ENCODE results near the gene TIPARP.

Gene TIPARP

GRCh38 chr3:156685198-156685597 lies 10.8 kb downstream of the TIPARP start:
- Histone ChIP-seq H2BK12ac (ENCODE audit: low read length) (no peak overlapping the region), H3K4me3 (ENCODE audit: low read length in 2 of 2) (no peak overlapping the region)

GRCh38 chr3:156685752-156686151 lies 11.4 kb downstream of the TIPARP start:
- H3K23ac ChIP-seq (ENCODE audit: low read depth, low read length, poor library complexity) = no peak overlapping the region
- no peak overlapping the region for H2BK15ac ChIP-seq (ENCODE audit: low read length)
- H2AK5ac ChIP-seq (ENCODE audit: low read depth, low read length) = no peak overlapping the region
- no peaks in the 10 kb centered on the region for H3K27me3 ChIP-seq (ENCODE audit: control insufficient read depth in 3 of 3, insufficient read depth in 3 of 3, low read depth in 1 of 3, low read length in 3 of 3)
- H2AFZ ChIP-seq (ENCODE audit: low read length) = no peak overlapping the region
- H3K18ac ChIP-seq (ENCODE audit: low read length) = no peak overlapping the region
- no peak overlapping the region for H2BK120ac ChIP-seq (ENCODE audit: low read depth, low read length)
- H4K8ac ChIP-seq (ENCODE audit: low read depth, low read length) = no peak overlapping the region
- H3K14ac ChIP-seq (ENCODE audit: low read length) = no peak overlapping the region
- peaks cover 2 to 11% of the 10 kb centered on the region in 2 donors for H3K36me3 ChIP-seq (replicated peaks in 1 of 2; ENCODE audit: control insufficient read depth in 2 of 2, insufficient read depth in 2 of 2, low read length in 2 of 2)
- no peak overlapping the region for H3K4me2 ChIP-seq (ENCODE audit: insufficient read depth, low read length, poor library complexity, severe bottlenecking)
- DNase-seq (ENCODE audit: low spot score) = no peak
- no peak overlapping the region for H3K27ac ChIP-seq (replicated peaks; ENCODE audit: low read length)
- H3K79me1 ChIP-seq (ENCODE audit: low read depth, low read length) = peaks cover 2% of the 10 kb centered on the region
- no peak overlapping the region for H2BK5ac ChIP-seq (ENCODE audit: low read length)
- H3K4me3 ChIP-seq (ENCODE audit: low read length in 2 of 2) = no peak overlapping the region
- no peak overlapping the region for H3K9ac ChIP-seq (ENCODE audit: low read depth, low read length, poor library complexity)
- H3K4me1 ChIP-seq (ENCODE audit: control insufficient read depth in 2 of 2, insufficient read depth in 1 of 2, low read depth in 1 of 2, low read length in 2 of 2) = peaks cover 6 to 7% of the 10 kb centered on the region in 2 donors
- no peaks in the 10 kb centered on the region for H3K9me3 ChIP-seq (replicated peaks in 1 of 2; ENCODE audit: control insufficient read depth in 2 of 2, insufficient read depth in 1 of 2, low read depth in 1 of 2, low read length in 2 of 2)
- H3K4ac ChIP-seq (ENCODE audit: low read length) = no peak overlapping the region
- no peak overlapping the region for H4K91ac ChIP-seq (ENCODE audit: low read depth, low read length, poor library complexity)
- H2BK12ac ChIP-seq (ENCODE audit: low read length) = no peak overlapping the region

More at GRCh38 chr3:156685198-156685597, 10.8 kb downstream of the TIPARP start:
- Histone ChIP-seq H3K79me1 (ENCODE audit: low read depth, low read length) (peaks cover 2% of the 10 kb centered on the region), H3K23ac (ENCODE audit: low read depth, low read length, poor library complexity) (no peak overlapping the region), H3K9ac (ENCODE audit: low read depth, low read length, poor library complexity) (no peak overlapping the region), H2BK120ac (ENCODE audit: low read depth, low read length) (no peak overlapping the region), H3K27me3 (ENCODE audit: control insufficient read depth in 3 of 3, insufficient read depth in 3 of 3, low read depth in 1 of 3, low read length in 3 of 3) (no peaks in the 10 kb centered on the region), H3K18ac (ENCODE audit: low read length) (no peak overlapping the region), H2BK15ac (ENCODE audit: low read length) (no peak overlapping the region), H4K8ac (ENCODE audit: low read depth, low read length) (no peak overlapping the region), H3K14ac (ENCODE audit: low read length) (no peak overlapping the region), H3K36me3 (replicated peaks in 1 of 2; ENCODE audit: control insufficient read depth in 2 of 2, insufficient read depth in 2 of 2, low read length in 2 of 2) (peaks cover 2 to 16% of the 10 kb centered on the region in 2 donors), H3K4me2 (ENCODE audit: insufficient read depth, low read length, poor library complexity, severe bottlenecking) (no peak overlapping the region), H3K4ac (ENCODE audit: low read length) (no peak overlapping the region), H4K91ac (ENCODE audit: low read depth, low read length, poor library complexity) (no peak overlapping the region), H3K9me3 (replicated peaks in 1 of 2; ENCODE audit: control insufficient read depth in 2 of 2, insufficient read depth in 1 of 2, low read depth in 1 of 2, low read length in 2 of 2) (no peaks in the 10 kb centered on the region), H3K4me1 (ENCODE audit: control insufficient read depth in 2 of 2, insufficient read depth in 1 of 2, low read depth in 1 of 2, low read length in 2 of 2) (peaks cover 6 to 10% of the 10 kb centered on the region in 2 donors), H2AFZ (ENCODE audit: low read length) (no peak overlapping the region), H2AK5ac (ENCODE audit: low read depth, low read length) (no peak overlapping the region), H2BK5ac (ENCODE audit: low read length) (no peak overlapping the region), H3K27ac (replicated peaks; ENCODE audit: low read length) (no peak overlapping the region)
- no peak for DNase-seq (ENCODE audit: low spot score)
- WGBS, 2 donors (ENCODE audit: extremely low coverage in 2 of 2, insufficient read length in 2 of 2, insufficient replicate concordance in 1 of 2) = no CpG with 5 or more reads among the region's 2 CpGs

DNA sequence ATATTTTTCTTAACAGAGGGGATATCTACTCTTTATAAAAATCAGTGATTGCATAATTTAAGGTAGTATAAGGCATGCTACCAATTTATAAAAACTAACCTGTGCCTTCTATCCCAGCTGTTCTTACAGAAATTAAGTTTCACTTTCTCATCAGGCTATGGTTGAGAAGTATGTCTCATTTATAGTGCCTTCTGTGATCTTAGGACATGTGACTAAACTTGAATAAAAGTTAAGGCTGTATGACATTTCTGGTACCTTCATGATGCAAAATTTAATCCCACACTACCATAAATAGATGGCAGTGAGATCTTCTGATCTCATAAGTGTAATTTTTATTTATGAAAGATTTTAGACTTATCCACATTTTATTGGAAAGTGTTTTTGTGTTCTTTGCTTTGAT lies 12.6 kb downstream of the TIPARP start:
- H3K27ac ChIP-seq (replicated peaks; ENCODE audit: low read length) = no peak overlapping the region
- H3K4me3 ChIP-seq (ENCODE audit: low read length in 2 of 2) = no peak overlapping the region
- H4K8ac ChIP-seq (ENCODE audit: low read depth, low read length) = no peak overlapping the region
- H3K14ac ChIP-seq (ENCODE audit: low read length) = no peak overlapping the region
- H2BK5ac ChIP-seq (ENCODE audit: low read length) = no peak overlapping the region
- no peak overlapping the region for H2BK15ac ChIP-seq (ENCODE audit: low read length)
- no peak overlapping the region for H4K91ac ChIP-seq (ENCODE audit: low read depth, low read length, poor library complexity)
- no peaks in the 10 kb centered on the region for H3K27me3 ChIP-seq (ENCODE audit: control insufficient read depth in 3 of 3, insufficient read depth in 3 of 3, low read depth in 1 of 3, low read length in 3 of 3)
- H3K18ac ChIP-seq (ENCODE audit: low read length) = no peak overlapping the region
- H2BK120ac ChIP-seq (ENCODE audit: low read depth, low read length) = no peak overlapping the region
- no peak overlapping the region for H2AK5ac ChIP-seq (ENCODE audit: low read depth, low read length)
- peaks cover 0 to 5% of the 10 kb centered on the region in 2 donors for H3K36me3 ChIP-seq (replicated peaks in 1 of 2; ENCODE audit: control insufficient read depth in 2 of 2, insufficient read depth in 2 of 2, low read length in 2 of 2)
- H2AFZ ChIP-seq (ENCODE audit: low read length) = no peak overlapping the region
- no peak for DNase-seq (ENCODE audit: low spot score)
- no peak overlapping the region for H3K9ac ChIP-seq (ENCODE audit: low read depth, low read length, poor library complexity)
- H3K9me3 ChIP-seq (replicated peaks in 1 of 2; ENCODE audit: control insufficient read depth in 2 of 2, insufficient read depth in 1 of 2, low read depth in 1 of 2, low read length in 2 of 2) = no peaks in the 10 kb centered on the region
- no peak overlapping the region for H2BK12ac ChIP-seq (ENCODE audit: low read length)
- H3K23ac ChIP-seq (ENCODE audit: low read depth, low read length, poor library complexity) = no peak overlapping the region
- H3K4me1 ChIP-seq (ENCODE audit: control insufficient read depth in 2 of 2, insufficient read depth in 1 of 2, low read depth in 1 of 2, low read length in 2 of 2) = peaks cover 3 to 12% of the 10 kb centered on the region in 2 donors
- no peak overlapping the region for H3K4ac ChIP-seq (ENCODE audit: low read length)
- no peak overlapping the region for H3K4me2 ChIP-seq (ENCODE audit: insufficient read depth, low read length, poor library complexity, severe bottlenecking)
- peaks cover 2% of the 10 kb centered on the region for H3K79me1 ChIP-seq (ENCODE audit: low read depth, low read length)

DNA sequence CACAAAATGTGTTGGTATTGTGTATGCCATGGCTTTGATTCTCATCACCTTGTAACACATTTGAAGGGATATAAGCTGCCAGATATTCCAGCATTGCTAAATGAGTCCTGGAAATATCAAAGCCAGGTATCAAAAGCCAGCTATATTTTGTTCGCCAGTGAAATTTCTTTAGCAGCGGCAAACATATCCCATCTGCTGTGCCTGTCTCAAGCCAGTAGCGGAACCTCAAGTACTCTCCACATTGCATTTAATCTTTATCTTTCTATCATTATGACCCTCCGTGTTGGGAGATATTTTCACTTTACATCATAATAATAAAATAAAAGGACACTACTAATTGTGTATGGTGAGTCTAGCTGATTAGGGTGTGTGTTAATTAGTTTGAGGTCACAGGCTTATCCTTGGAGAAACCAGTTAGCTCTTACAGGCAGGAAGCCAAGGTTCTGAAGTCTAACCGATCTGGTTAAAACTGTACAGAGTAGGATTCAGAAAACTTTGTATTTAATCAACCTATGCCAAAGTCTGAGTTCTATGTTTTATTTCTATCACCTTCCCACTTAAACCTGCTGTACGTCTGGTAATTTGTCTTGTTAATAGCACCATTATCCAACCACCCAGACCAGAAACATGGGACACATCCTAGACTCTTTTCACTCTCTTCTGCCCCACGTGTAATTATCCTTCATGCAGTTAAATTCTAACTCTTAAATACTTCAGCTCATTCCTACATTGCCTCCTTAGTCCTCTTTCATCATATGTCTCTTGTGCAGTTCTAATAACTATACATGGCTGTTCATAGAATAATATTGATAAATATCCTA lies 14.5 kb downstream of the TIPARP start:
- H3K27me3 ChIP-seq (ENCODE audit: control insufficient read depth in 3 of 3, insufficient read depth in 3 of 3, low read depth in 1 of 3, low read length in 3 of 3) = no peaks in the 10 kb centered on the region

More for the DNA sequence above, 14.5 kb downstream of the TIPARP start:
- H4K8ac ChIP-seq (ENCODE audit: low read depth, low read length) = no peak overlapping the region
- WGBS, 2 donors (ENCODE audit: extremely low coverage in 2 of 2, insufficient read length in 2 of 2, insufficient replicate concordance in 1 of 2) = no CpG with 5 or more reads among the region's 7 CpGs
- H2BK12ac ChIP-seq (ENCODE audit: low read length) = no peak overlapping the region
- H4K91ac ChIP-seq (ENCODE audit: low read depth, low read length, poor library complexity) = no peak overlapping the region
- no peak overlapping the region for H2BK120ac ChIP-seq (ENCODE audit: low read depth, low read length)
- H3K4me3 ChIP-seq (ENCODE audit: low read length in 2 of 2) = no peak overlapping the region
- no peak overlapping the region for H2BK5ac ChIP-seq (ENCODE audit: low read length)
- H3K4me2 ChIP-seq (ENCODE audit: insufficient read depth, low read length, poor library complexity, severe bottlenecking) = no peak overlapping the region
- H3K9ac ChIP-seq (ENCODE audit: low read depth, low read length, poor library complexity) = no peak overlapping the region
- H3K36me3 ChIP-seq (replicated peaks in 1 of 2; ENCODE audit: control insufficient read depth in 2 of 2, insufficient read depth in 2 of 2, low read length in 2 of 2) = peaks cover 0 to 1% of the 10 kb centered on the region in 2 donors
- H3K27ac ChIP-seq (replicated peaks; ENCODE audit: low read length) = no peak overlapping the region
- H3K14ac ChIP-seq (ENCODE audit: low read length) = no peak overlapping the region
- no peak overlapping the region for H2BK15ac ChIP-seq (ENCODE audit: low read length)
- no peak overlapping the region for H2AK5ac ChIP-seq (ENCODE audit: low read depth, low read length)
- H3K79me1 ChIP-seq (ENCODE audit: low read depth, low read length) = peaks cover 2% of the 10 kb centered on the region
- no peak overlapping the region for H3K23ac ChIP-seq (ENCODE audit: low read depth, low read length, poor library complexity)
- H3K18ac ChIP-seq (ENCODE audit: low read length) = no peak overlapping the region
- no peak for DNase-seq (ENCODE audit: low spot score)
- peaks cover 3 to 17% of the 10 kb centered on the region in 2 donors for H3K4me1 ChIP-seq (ENCODE audit: control insufficient read depth in 2 of 2, insufficient read depth in 1 of 2, low read depth in 1 of 2, low read length in 2 of 2)
- no peak overlapping the region for H2AFZ ChIP-seq (ENCODE audit: low read length)
- H3K4ac ChIP-seq (ENCODE audit: low read length) = no peak overlapping the region
- no peaks in the 10 kb centered on the region for H3K9me3 ChIP-seq (replicated peaks in 1 of 2; ENCODE audit: control insufficient read depth in 2 of 2, insufficient read depth in 1 of 2, low read depth in 1 of 2, low read length in 2 of 2)

Data from neuronal stem cell (in vitro differentiated cells).